OCI-M1 (cell line): Measurements from ENCODE around the gene MRPL40.
A peak's percentile ranks its signal among the peaks of the same experiment; 100 is the strongest.

Experiments used
- DNase-seq: peaks from one replicate; lab custom pipeline; 2025; lab: John Stamatoyannopoulos, UW

Gene MRPL40

GRCh38 chr22:19463491-19464469 is 31.4 kb downstream of the MRPL40 start:
- DNase-seq = peak; percentile 7

- DNase-seq = no peak
Measured at GRCh38 chr22:19464546-19464945, 32.2 kb downstream of the MRPL40 start.

GRCh38 chr22:19464975-19465374 is 32.6 kb downstream of the MRPL40 start:
- DNase-seq = no peak

- DNase-seq = no peak
Measured at GRCh38 chr22:19466126-19466716, 33.9 kb downstream of the MRPL40 start.

- DNase-seq = no peak
Measured at GRCh38 chr22:19466848-19467752, 34.8 kb downstream of the MRPL40 start.

- no peak for DNase-seq
Measured at GRCh38 chr22:19467912-19468311, 35.6 kb downstream of the MRPL40 start.

GRCh38 chr22:19469421-19469820 is 37.1 kb downstream of the MRPL40 start:
- DNase-seq = no peak

- DNase-seq = no peak
Measured at GRCh38 chr22:19470010-19470409, 37.7 kb downstream of the MRPL40 start.

GRCh38 chr22:19471572-19471971 is 39.2 kb downstream of the MRPL40 start:
- DNase-seq = no peak

GRCh38 chr22:19472233-19472632 is 39.9 kb downstream of the MRPL40 start:
- DNase-seq = no peak

GRCh38 chr22:19473578-19473977 is 41.2 kb downstream of the MRPL40 start:
- no peak for DNase-seq

GRCh38 chr22:19476023-19476422 is 43.7 kb downstream of the MRPL40 start:
- no peak for DNase-seq

GRCh38 chr22:19477321-19478044 is 45.1 kb downstream of the MRPL40 start:
- peak; percentile 57 for DNase-seq

GRCh38 chr22:19478045-19478900 is 45.9 kb downstream of the MRPL40 start:
- peak; percentile 48 for DNase-seq

- DNase-seq = peak; percentile 95
Measured at GRCh38 chr22:19478901-19479354, 46.6 kb downstream of the MRPL40 start, which contains the start of gene UFD1. TSS of gene UFD1 (minus strand) at chr22:19479193. CDS start at chr22:19479085, 108 bp downstream.

- peak; percentile 99 for DNase-seq
Measured at GRCh38 chr22:19479355-19480172, 47.2 kb downstream of the MRPL40 start, which contains the start of gene CDC45. TSS of gene CDC45 (plus strand) at chr22:19479920. CDS start at chr22:19479969, 49 bp downstream.

GRCh38 chr22:19480173-19480568 is 47.8 kb downstream of the MRPL40 start:
- peak; percentile 41 for DNase-seq

GRCh38 chr22:19480789-19481188 is 48.4 kb downstream of the MRPL40 start:
- peak; percentile 23 for DNase-seq

- no peak for DNase-seq
Measured at GRCh38 chr22:19482297-19482696, 50.0 kb downstream of the MRPL40 start.
